Measurements from ENCODE around the gene KCNK5. TPM values are rescaled to one million over a fixed set of nuclear protein-coding genes. Genes with fewer than 3 reads are reported as not detected.

Gene KCNK5
- total RNA-seq, 2 experiments from 2014 or later = 0.30 to 0.47 TPM

DNA sequence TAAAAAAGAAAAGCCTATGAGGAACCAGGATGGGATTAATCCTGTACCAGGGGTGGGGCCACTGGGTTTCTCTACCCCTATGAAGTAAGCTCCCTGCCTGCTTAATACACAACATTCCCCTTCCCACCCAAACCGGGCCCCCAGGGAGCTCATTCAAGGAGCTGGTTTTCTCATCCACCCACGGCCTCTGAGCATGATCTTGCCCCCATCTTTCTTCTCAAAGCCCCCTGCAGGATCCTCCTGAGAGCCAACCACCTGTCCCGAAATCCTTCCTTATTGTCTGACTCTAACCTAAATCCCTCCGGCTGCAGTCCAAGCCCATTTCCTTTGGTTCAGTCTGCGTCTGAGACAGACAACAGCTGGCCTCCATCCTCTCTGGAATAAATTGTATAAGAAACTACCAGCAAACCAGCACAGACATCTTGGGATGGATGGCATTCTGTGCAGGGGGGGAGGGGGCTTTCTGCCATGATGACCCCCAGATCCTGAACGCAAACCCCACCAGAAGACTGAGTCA, 21.0 kb downstream of the KCNK5 start:
- Histone ChIP-seq H3K27ac (ENCODE audit: low read depth in 1 of 2, low read length in 2 of 2) (no peak overlapping the region), H3K36me3 (ENCODE audit: insufficient read depth, low read length) (no peaks in the 10 kb centered on the region), H3K27me3 (ENCODE audit: control insufficient read depth in 1 of 2, insufficient read depth in 2 of 2, low read length in 2 of 2) (no peaks in the 10 kb centered on the region), H3K4me3 (ENCODE audit: low read length) (no peak overlapping the region), H3K9me3 (ENCODE audit: control insufficient read depth in 1 of 2, insufficient read depth in 1 of 2, low read length in 2 of 2) (no peaks in the 10 kb centered on the region), H3K4me1 (ENCODE audit: insufficient read depth, low read length) (peaks cover 7% of the 10 kb centered on the region)
- H3K4me1 Mint-ChIP-seq (ENCODE audit: low read depth) = no peaks in the 10 kb centered on the region
- ATAC-seq (ENCODE audit: poor library complexity) (no peak), DNase-seq (no peak)
- no peaks in the 10 kb centered on the region for H3K27me3 Mint-ChIP-seq
- ChIA-PET POLR2A (no interaction called here), CTCF (no interaction called here)
- H3K36me3 Mint-ChIP-seq (ENCODE audit: low read depth) = no peaks in the 10 kb centered on the region
- H3K4me3 Mint-ChIP-seq = no peak overlapping the region
- TF ChIP-seq CTCF (IDR thresholded peaks at IDR 0.05) = no peak
- no peak overlapping the region for H3K27ac Mint-ChIP-seq
- H3K9me3 Mint-ChIP-seq = no peaks in the 10 kb centered on the region
- intact Hi-C loops (cut with DNase I, micrococcal nuclease) = no loop called here

DNA sequence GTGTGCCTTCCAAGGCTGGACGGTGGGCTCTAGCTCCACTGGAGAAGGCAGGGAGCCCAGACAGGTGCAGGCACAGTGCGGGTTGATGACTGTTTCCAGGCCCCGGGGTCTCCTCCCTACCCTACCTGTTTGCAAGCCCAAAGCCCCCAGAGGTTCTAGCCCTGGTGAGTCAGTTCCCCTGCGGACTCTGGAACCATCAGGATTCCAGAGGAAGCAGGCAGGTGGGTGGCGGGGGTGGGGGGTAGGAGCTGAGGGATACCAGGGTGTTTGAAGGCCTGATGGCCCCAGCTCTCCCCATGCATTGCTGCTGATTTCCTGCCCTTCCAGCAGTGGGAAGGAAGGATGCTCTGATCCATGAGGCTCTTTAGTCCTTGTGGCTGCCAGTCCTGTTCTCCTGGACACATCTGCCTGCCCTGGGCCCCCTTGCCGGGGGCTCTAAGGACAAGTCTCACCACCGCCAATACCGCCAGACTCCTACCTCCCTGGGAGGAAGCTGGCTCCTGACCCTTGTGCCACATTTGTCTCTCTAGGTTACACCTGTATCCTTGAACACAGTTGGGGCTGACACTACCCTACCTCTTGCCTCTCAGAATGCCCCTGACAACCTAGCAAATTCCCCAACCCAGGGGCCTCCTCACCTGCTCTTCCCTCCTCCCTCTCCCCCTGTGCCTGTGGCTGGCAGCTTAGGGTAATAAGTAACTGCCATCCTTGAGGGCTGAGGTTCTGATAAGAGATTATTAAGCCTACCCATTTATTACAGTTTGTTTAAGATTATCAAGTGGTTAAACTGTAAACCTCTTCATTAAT, 21.7 kb downstream of the KCNK5 start:
- no peak overlapping the region for H3K27ac Mint-ChIP-seq
- ChIA-PET CTCF (no interaction called here), POLR2A (no interaction called here)

DNA sequence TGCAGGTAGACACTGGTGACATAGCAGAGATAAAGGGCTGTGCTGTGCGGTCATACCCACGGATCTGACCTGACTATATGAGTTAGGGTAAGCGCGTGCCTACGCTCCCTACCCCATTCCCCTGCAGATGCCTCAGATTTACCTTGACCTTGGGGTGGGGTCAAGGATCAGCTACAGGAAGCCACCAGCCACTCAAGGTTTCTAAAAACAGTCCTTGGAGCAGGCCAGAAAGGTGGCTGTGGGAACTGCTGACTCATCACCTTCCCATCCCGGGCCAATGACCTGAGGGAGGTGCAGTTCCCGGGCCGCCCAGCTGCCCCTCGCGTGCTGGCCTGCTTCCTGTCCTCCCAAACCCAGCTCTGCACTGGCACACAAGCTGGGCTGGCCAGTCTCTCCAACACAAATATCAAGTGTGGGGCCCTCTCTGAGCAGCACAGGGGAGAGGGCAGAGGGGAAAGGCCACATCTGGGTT, 23.0 kb downstream of the KCNK5 start:
- ChIA-PET CTCF (no interaction called here), POLR2A (no interaction called here)
- no peaks in the 10 kb centered on the region for H3K9me3 ChIP-seq (ENCODE audit: control insufficient read depth in 1 of 2, insufficient read depth in 1 of 2, low read length in 2 of 2)
- no peaks in the 10 kb centered on the region for H3K27me3 ChIP-seq (ENCODE audit: control insufficient read depth in 1 of 2, insufficient read depth in 2 of 2, low read length in 2 of 2)
- no peak for TF ChIP-seq CTCF (IDR thresholded peaks at IDR 0.05)
- intact Hi-C loops (cut with DNase I, micrococcal nuclease) = no loop called here
- no peak overlapping the region for H3K27ac ChIP-seq (ENCODE audit: low read depth in 1 of 2, low read length in 2 of 2)
- peaks cover 7% of the 10 kb centered on the region for H3K4me1 ChIP-seq (ENCODE audit: insufficient read depth, low read length)
- Mint-ChIP-seq H3K27ac (no peak overlapping the region), H3K4me3 (no peak overlapping the region), H3K27me3 (no peaks in the 10 kb centered on the region), H3K36me3 (ENCODE audit: low read depth) (no peaks in the 10 kb centered on the region), H3K9me3 (no peaks in the 10 kb centered on the region), H3K4me1 (ENCODE audit: low read depth) (no peaks in the 10 kb centered on the region)
- ATAC-seq (ENCODE audit: poor library complexity) (no peak), DNase-seq (no peak)
- H3K36me3 ChIP-seq (ENCODE audit: insufficient read depth, low read length) = no peaks in the 10 kb centered on the region
- no peak overlapping the region for H3K4me3 ChIP-seq (ENCODE audit: low read length)

More for the DNA sequence above, 21.7 kb downstream of the KCNK5 start:
- Histone ChIP-seq H3K27me3 (ENCODE audit: control insufficient read depth in 1 of 2, insufficient read depth in 2 of 2, low read length in 2 of 2) (no peaks in the 10 kb centered on the region), H3K4me3 (ENCODE audit: low read length) (no peak overlapping the region), H3K36me3 (ENCODE audit: insufficient read depth, low read length) (no peaks in the 10 kb centered on the region), H3K9me3 (ENCODE audit: control insufficient read depth in 1 of 2, insufficient read depth in 1 of 2, low read length in 2 of 2) (no peaks in the 10 kb centered on the region), H3K27ac (ENCODE audit: low read depth in 1 of 2, low read length in 2 of 2) (no peak overlapping the region), H3K4me1 (ENCODE audit: insufficient read depth, low read length) (peaks cover 7% of the 10 kb centered on the region)
- ATAC-seq (ENCODE audit: poor library complexity) (no peak), DNase-seq (no peak)
- Mint-ChIP-seq H3K36me3 (ENCODE audit: low read depth) (no peaks in the 10 kb centered on the region), H3K27me3 (no peaks in the 10 kb centered on the region), H3K9me3 (no peaks in the 10 kb centered on the region), H3K4me3 (no peak overlapping the region), H3K4me1 (ENCODE audit: low read depth) (no peaks in the 10 kb centered on the region)
- intact Hi-C loops (cut with DNase I, micrococcal nuclease) = no loop called here
- no peak for TF ChIP-seq CTCF (IDR thresholded peaks at IDR 0.05)

Measured in CD4-positive, alpha-beta T cell (primary cell).